ENCODE measurements around the gene TBC1D5. TPM values are rescaled to one million over a fixed set of nuclear protein-coding genes. Genes with fewer than 3 reads are reported as not detected.

TBC1D5 gene
- total RNA-seq, 2 donors from 2014 or later: 68.8 to 77.7 TPM

GRCh38 chr3:17300441-17300840 lies 442.0 kb downstream of the TBC1D5 start:
- no peaks in the 10 kb centered on the region for H3K4me1 ChIP-seq (ENCODE audit: control insufficient read depth, insufficient read depth, low read length)
- no peaks in the 10 kb centered on the region for H3K4me1 Mint-ChIP-seq
- H3K9me3 Mint-ChIP-seq: no peaks in the 10 kb centered on the region
- no peak overlapping the region for H3K27ac ChIP-seq (ENCODE audit: low read depth, low read length)
- no peaks in the 10 kb centered on the region for H3K27me3 Mint-ChIP-seq (ENCODE audit: insufficient read depth)
- no peak overlapping the region for H3K27ac Mint-ChIP-seq
- H3K36me3 ChIP-seq (ENCODE audit: control insufficient read depth, insufficient read depth, low read length): no peaks in the 10 kb centered on the region
- no peaks in the 10 kb centered on the region for H3K9me3 ChIP-seq (ENCODE audit: control insufficient read depth, low read length)
- no peak overlapping the region for H3K4me3 ChIP-seq (ENCODE audit: low read length)
- TF ChIP-seq, protein P1, sequence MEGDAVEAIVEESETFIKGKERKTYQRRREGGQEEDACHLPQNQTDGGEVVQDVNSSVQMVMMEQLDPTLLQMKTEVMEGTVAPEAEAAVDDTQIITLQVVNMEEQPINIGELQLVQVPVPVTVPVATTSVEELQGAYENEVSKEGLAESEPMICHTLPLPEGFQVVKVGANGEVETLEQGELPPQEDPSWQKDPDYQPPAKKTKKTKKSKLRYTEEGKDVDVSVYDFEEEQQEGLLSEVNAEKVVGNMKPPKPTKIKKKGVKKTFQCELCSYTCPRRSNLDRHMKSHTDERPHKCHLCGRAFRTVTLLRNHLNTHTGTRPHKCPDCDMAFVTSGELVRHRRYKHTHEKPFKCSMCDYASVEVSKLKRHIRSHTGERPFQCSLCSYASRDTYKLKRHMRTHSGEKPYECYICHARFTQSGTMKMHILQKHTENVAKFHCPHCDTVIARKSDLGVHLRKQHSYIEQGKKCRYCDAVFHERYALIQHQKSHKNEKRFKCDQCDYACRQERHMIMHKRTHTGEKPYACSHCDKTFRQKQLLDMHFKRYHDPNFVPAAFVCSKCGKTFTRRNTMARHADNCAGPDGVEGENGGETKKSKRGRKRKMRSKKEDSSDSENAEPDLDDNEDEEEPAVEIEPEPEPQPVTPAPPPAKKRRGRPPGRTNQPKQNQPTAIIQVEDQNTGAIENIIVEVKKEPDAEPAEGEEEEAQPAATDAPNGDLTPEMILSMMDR (conservative IDR thresholded peaks at IDR 0.05): no peak
- no peaks in the 10 kb centered on the region for H3K27me3 ChIP-seq (ENCODE audit: control insufficient read depth, insufficient read depth, low read length, poor library complexity, severe bottlenecking)
- H3K9ac ChIP-seq (ENCODE audit: extremely low read depth, low read length, poor library complexity, severe bottlenecking): no peak overlapping the region
- DNase-seq: no peak
- H3K36me3 Mint-ChIP-seq (ENCODE audit: low read depth): peaks cover 6% of the 10 kb centered on the region
- WGBS, 2 experiments (ENCODE audit: insufficient coverage in 1 of 2, insufficient read length in 1 of 2): 87 to 96% methylated on average over 3 to 4 of the region's 4 CpGs
- no peak overlapping the region for H3K4me3 Mint-ChIP-seq

GRCh38 chr3:17298038-17298437 lies 444.4 kb downstream of the TBC1D5 start:
- Mint-ChIP-seq H3K27ac (no peak overlapping the region), H3K4me3 (no peak overlapping the region), H3K27me3 (ENCODE audit: insufficient read depth) (no peaks in the 10 kb centered on the region), H3K9me3 (no peaks in the 10 kb centered on the region), H3K4me1 (no peaks in the 10 kb centered on the region), H3K36me3 (ENCODE audit: low read depth) (peaks cover 6% of the 10 kb centered on the region)
- H3K36me3 ChIP-seq (ENCODE audit: control insufficient read depth, insufficient read depth, low read length): no peaks in the 10 kb centered on the region
- H3K4me3 ChIP-seq (ENCODE audit: low read length): no peak overlapping the region
- no peak overlapping the region for H3K9ac ChIP-seq (ENCODE audit: extremely low read depth, low read length, poor library complexity, severe bottlenecking)
- no peaks in the 10 kb centered on the region for H3K27me3 ChIP-seq (ENCODE audit: control insufficient read depth, insufficient read depth, low read length, poor library complexity, severe bottlenecking)
- no peaks in the 10 kb centered on the region for H3K9me3 ChIP-seq (ENCODE audit: control insufficient read depth, low read length)
- H3K4me1 ChIP-seq (ENCODE audit: control insufficient read depth, insufficient read depth, low read length): peaks cover 4% of the 10 kb centered on the region
- TF ChIP-seq, protein P1 (conservative IDR thresholded peaks at IDR 0.05): no peak
- no peak overlapping the region for H3K27ac ChIP-seq (ENCODE audit: low read depth, low read length)
- DNase-seq: no peak

GRCh38 chr3:17292556-17292955 lies 449.9 kb downstream of the TBC1D5 start:
- peaks cover 5% of the 10 kb centered on the region for H3K9me3 Mint-ChIP-seq
- peaks cover 9% of the 10 kb centered on the region for H3K4me1 Mint-ChIP-seq
- H3K4me3 ChIP-seq (ENCODE audit: low read length): no peak overlapping the region
- no peaks in the 10 kb centered on the region for H3K9me3 ChIP-seq (ENCODE audit: control insufficient read depth, low read length)
- no peak overlapping the region for H3K9ac ChIP-seq (ENCODE audit: extremely low read depth, low read length, poor library complexity, severe bottlenecking)
- H3K36me3 ChIP-seq (ENCODE audit: control insufficient read depth, insufficient read depth, low read length): peaks cover 11% of the 10 kb centered on the region
- peaks cover 19% of the 10 kb centered on the region for H3K36me3 Mint-ChIP-seq (ENCODE audit: low read depth)
- no peaks in the 10 kb centered on the region for H3K27me3 Mint-ChIP-seq (ENCODE audit: insufficient read depth)
- H3K27ac ChIP-seq (ENCODE audit: low read depth, low read length): no peak overlapping the region
- DNase-seq: no peak
- TF ChIP-seq, protein P1 (conservative IDR thresholded peaks at IDR 0.05): no peak
- H3K27ac Mint-ChIP-seq: no peak overlapping the region
- H3K4me1 ChIP-seq (ENCODE audit: control insufficient read depth, insufficient read depth, low read length): peaks cover 11% of the 10 kb centered on the region
- no peaks in the 10 kb centered on the region for H3K27me3 ChIP-seq (ENCODE audit: control insufficient read depth, insufficient read depth, low read length, poor library complexity, severe bottlenecking)
- no peak overlapping the region for H3K4me3 Mint-ChIP-seq
